HEK293T (cell line): ENCODE measurements around the gene DNASE1L1.

Experiments used
- CTCF ChIA-PET: fragments of 350-600 bp; formaldehyde crosslinking; extraction: SDS; loops from one replicate; lab custom pipeline; 2021; ENCODE audit warnings: antibody characterized with exemption, inconsistent platforms; lab: Yijun Ruan, JAX
- POLR2A ChIA-PET: fragments of 350-600 bp; formaldehyde crosslinking; extraction: SDS; loops from one replicate; lab custom pipeline; 2020; ENCODE audit warnings: antibody characterized with exemption, inconsistent platforms; lab: Yijun Ruan, JAX
- DNase-seq: peaks from one replicate; pipeline ENCODE4 v3.0.0; 2012; ENCODE audit warnings: mixed read lengths; ENCODE audit errors: extremely low spot score
- ARNT ChIP-seq: fragments of 450-650 bp; IDR thresholded peaks from 2 replicates; pipeline ENCODE4 v1.6.1; 2017; ENCODE audit warnings: mild to moderate bottlenecking
- BHLHE40 ChIP-seq: fragments of 450-650 bp; IDR thresholded peaks from 2 replicates; pipeline ENCODE4 v1.6.1; 2016; ENCODE audit warnings: mild to moderate bottlenecking, moderate library complexity, borderline replicate concordance
- CTBP1 ChIP-seq: fragments of 450-650 bp; IDR thresholded peaks from 2 replicates; pipeline ENCODE4 v1.6.1; 2016; ENCODE audit warnings: borderline replicate concordance
- ELF4 ChIP-seq: fragments of 450-650 bp; IDR thresholded peaks from 2 replicates; pipeline ENCODE4 v1.6.1; 2017; ENCODE audit warnings: antibody characterized with exemption
- FOXA1 ChIP-seq: fragments of 450-650 bp; IDR thresholded peaks from 2 replicates; pipeline ENCODE4 v1.6.1; 2016; ENCODE audit warnings: mild to moderate bottlenecking
- FOXK2 ChIP-seq: fragments of 450-650 bp; IDR thresholded peaks from 2 replicates; pipeline ENCODE4 v1.6.1; 2016; ENCODE audit warnings: mild to moderate bottlenecking
- FOXM1 ChIP-seq: fragments of 450-650 bp; IDR thresholded peaks from 2 replicates; pipeline ENCODE4 v1.6.1; 2017; ENCODE audit warnings: mild to moderate bottlenecking, borderline replicate concordance
- HDGF ChIP-seq: fragments of 450-650 bp; IDR thresholded peaks from 2 replicates; pipeline ENCODE4 v1.6.1; 2017; ENCODE audit warnings: antibody characterized with exemption, borderline replicate concordance
- L3MBTL2 ChIP-seq: fragments of 450-650 bp; conservative IDR thresholded peaks from 2 replicates; pipeline ENCODE4 v1.6.1; 2016; ENCODE audit warnings: mild to moderate bottlenecking
- LEF1 ChIP-seq: fragments of 450-650 bp; IDR thresholded peaks from 2 replicates; pipeline ENCODE4 v1.6.1; 2017; ENCODE audit warnings: mild to moderate bottlenecking, borderline replicate concordance
- NFRKB ChIP-seq: fragments of 450-650 bp; IDR thresholded peaks from 2 replicates; pipeline ENCODE4 v1.6.1; 2016; ENCODE audit warnings: mild to moderate bottlenecking, moderate library complexity
- SP1 ChIP-seq: fragments of 450-650 bp; IDR thresholded peaks from 2 replicates; pipeline ENCODE4 v1.6.1; 2017
- SUZ12 ChIP-seq: fragments of 450-650 bp; IDR thresholded peaks from 2 replicates; pipeline ENCODE4 v1.6.1; 2016; ENCODE audit warnings: mild to moderate bottlenecking
- TARDBP ChIP-seq: fragments of 450-650 bp; IDR thresholded peaks from 2 replicates; pipeline ENCODE4 v1.6.1; 2016
- ZNF384 ChIP-seq: fragments of 450-650 bp; IDR thresholded peaks from 2 replicates; pipeline ENCODE4 v1.6.1; 2016
- TF ChIP-seq, protein P1 (sequence below): fragments of 450-650 bp; IDR thresholded peaks from 2 replicates; pipeline ENCODE4 v1.6.1; 2016

Gene DNASE1L1

GRCh38 chrX:154437971-154438893, 29.2 kb upstream of the DNASE1L1 start:
- no peak for TF ChIP-seq FOXM1
- no peak for TF ChIP-seq FOXA1
- no peak for TF ChIP-seq L3MBTL2
- TF ChIP-seq TARDBP, result no peak
- no peak for TF ChIP-seq SP1
- TF ChIP-seq FOXK2, result no peak
- no peak for TF ChIP-seq ELF4
- TF ChIP-seq LEF1, result no peak
- no peak for TF ChIP-seq BHLHE40
- no peak for TF ChIP-seq SUZ12
- no peak for TF ChIP-seq ZNF384
- TF ChIP-seq, protein P1, sequence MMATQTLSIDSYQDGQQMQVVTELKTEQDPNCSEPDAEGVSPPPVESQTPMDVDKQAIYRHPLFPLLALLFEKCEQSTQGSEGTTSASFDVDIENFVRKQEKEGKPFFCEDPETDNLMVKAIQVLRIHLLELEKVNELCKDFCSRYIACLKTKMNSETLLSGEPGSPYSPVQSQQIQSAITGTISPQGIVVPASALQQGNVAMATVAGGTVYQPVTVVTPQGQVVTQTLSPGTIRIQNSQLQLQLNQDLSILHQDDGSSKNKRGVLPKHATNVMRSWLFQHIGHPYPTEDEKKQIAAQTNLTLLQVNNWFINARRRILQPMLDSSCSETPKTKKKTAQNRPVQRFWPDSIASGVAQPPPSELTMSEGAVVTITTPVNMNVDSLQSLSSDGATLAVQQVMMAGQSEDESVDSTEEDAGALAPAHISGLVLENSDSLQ, result no peak
- ChIA-PET POLR2A (interaction anchor here (0.8 to 1.5 kb wide), 4 partner anchors 10 to 52 kb away, joined by 3 to 5 read pairs (median 4); partner anchors contain the start of genes ATP6AP1 and SLC10A3), CTCF (no interaction called here)
- DNase-seq, result no peak

DNA sequence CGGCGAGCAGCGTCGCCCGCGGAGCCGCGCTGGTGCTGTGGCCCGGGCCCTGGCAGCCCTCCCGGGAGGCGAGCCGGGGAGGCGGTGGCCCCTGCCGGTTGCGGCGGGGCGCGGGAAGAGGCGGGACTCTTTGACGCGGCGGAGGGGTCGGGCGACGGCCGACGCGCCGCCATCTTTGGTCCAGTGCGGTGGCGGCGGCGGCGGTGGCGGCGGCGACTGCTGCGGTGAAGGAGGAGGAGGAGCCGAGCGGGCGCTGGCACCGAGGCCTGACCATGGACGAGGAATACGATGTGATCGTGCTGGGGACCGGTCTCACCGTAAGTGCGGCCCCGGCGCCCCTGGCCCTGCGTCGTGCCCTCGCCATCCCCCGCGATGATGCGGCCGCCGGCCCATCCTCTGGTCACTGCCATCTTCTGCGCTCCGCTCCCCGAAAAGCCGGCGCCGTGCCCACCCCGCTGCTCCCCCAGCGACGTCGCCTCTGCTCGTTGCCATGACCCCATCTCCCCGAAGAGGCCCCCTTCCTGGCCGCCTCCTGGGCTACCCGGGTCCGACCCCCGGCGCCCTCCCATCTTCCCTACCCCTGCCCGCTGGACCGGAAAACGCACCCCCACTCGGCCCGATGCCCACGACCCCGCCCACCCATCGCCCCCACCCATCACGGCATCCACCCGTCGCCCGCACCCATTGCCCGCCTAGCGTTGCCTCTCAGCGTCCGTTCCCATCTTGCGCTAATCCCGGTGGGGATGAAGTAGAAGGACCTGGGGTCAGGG, 28.1 kb upstream of the DNASE1L1 start, which contains the start of gene GDI1:
TSS of gene GDI1 (plus strand) at position 172 of the 770 bp plus-strand sequence. CDS start at position 273, 101 bp downstream.
- peak; percentile 66 for DNase-seq
- ChIA-PET CTCF (no interaction called here), POLR2A (interaction anchor here (1.9 kb wide), 1 partner anchor 25 kb away, joined by 5 read pairs; no protein-coding TSS in a partner anchor)

GRCh38 chrX:154436374-154436982, 27.4 kb upstream of the DNASE1L1 start:
- TF ChIP-seq SUZ12 (no peak), ARNT (no peak)
- CTCF ChIA-PET, result no interaction called here
- DNase-seq, result peak; percentile 76
- POLR2A ChIA-PET, result interaction anchor here (1.1 to 1.9 kb wide), 2 partner anchors 8 to 24 kb away, joined by 4 to 5 read pairs; partner anchors contain the start of gene FAM50A

More for the DNA sequence above, 28.1 kb upstream of the DNASE1L1 start, which contains the start of gene GDI1:
- TF ChIP-seq HDGF (no peak), LEF1 (peak; percentile 74; the same call in 1 of the 2 replicates), FOXM1 (no peak), CTBP1 (0 out of 2 replicates have a peak, but pooled peaks have one; percentile 9)

GRCh38 chrX:154435171-154435733, 26.2 kb upstream of the DNASE1L1 start:
- ChIA-PET CTCF (no interaction called here), POLR2A (interaction anchor here (0.8 to 1.9 kb wide), 4 partner anchors 9 to 55 kb away, joined by 3 to 5 read pairs (median 4); partner anchors contain the start of genes FAM50A, SLC10A3 and UBL4A)
- DNase-seq, result no peak
- no peak for TF ChIP-seq TARDBP
- TF ChIP-seq FOXK2, result no peak
- no peak for TF ChIP-seq ELF4
- TF ChIP-seq ZNF384, result no peak
- TF ChIP-seq HDGF, result no peak
- TF ChIP-seq LEF1, result no peak
- no peak for TF ChIP-seq NFRKB
- TF ChIP-seq SUZ12, result no peak
- TF ChIP-seq ARNT, result no peak
- no peak for TF ChIP-seq SP1
- TF ChIP-seq L3MBTL2, result no peak
- TF ChIP-seq FOXA1, result no peak
- no peak for TF ChIP-seq FOXM1
- TF ChIP-seq CTBP1, result no peak
- TF ChIP-seq BHLHE40, result no peak
- TF ChIP-seq, protein P1, result no peak

DNA sequence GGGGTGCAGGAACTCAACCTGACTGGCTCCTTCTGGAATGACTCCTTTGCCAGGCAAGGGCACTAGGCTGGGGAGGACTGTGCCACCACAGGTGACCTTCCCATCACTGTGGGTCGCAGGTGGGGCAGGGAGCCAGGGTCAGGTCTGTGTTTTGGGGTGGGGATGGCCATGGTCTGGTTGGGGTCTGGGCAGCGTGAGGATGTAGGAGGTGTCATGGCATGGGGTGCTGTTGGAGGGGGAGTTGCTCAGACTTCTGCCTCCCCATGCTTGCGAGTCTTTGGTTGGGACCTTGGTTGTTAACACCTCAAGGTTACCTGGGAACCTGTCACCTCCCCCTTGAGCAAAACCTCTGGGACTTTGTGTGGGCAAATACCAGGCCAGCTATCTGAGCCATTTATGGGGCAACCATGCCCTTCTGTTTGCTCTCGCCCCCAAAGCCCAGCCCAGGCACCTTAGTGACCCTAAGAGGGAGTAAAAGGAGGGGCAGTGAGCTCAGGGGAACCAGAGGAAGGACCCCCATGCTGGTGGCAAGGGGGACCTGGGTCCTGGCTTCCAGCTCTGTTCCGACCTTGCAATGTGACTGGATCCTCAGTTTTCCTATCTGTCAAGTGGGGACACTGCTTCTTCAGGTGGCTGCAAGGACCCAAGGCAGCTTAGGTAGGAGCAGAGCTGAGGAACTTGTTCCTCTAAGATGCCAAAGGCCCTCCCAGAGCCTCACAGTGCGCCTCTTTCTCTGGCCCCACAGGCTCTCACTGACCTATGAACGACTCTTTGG, 25.5 kb upstream of the DNASE1L1 start:
- POLR2A ChIA-PET, result interaction anchor here (0.8 to 1.9 kb wide), 2 partner anchors 52 to 55 kb away, joined by 3 to 5 read pairs; partner anchors contain the start of genes SLC10A3 and UBL4A
- CTCF ChIA-PET, result no interaction called here
- DNase-seq, result no peak
- no peak for TF ChIP-seq SUZ12
- TF ChIP-seq LEF1, result no peak
- no peak for TF ChIP-seq ZNF384
- TF ChIP-seq CTBP1, result no peak
- TF ChIP-seq FOXK2, result no peak
- TF ChIP-seq ELF4, result no peak
